Measurements from ENCODE around the gene LRRC45.

DNA sequence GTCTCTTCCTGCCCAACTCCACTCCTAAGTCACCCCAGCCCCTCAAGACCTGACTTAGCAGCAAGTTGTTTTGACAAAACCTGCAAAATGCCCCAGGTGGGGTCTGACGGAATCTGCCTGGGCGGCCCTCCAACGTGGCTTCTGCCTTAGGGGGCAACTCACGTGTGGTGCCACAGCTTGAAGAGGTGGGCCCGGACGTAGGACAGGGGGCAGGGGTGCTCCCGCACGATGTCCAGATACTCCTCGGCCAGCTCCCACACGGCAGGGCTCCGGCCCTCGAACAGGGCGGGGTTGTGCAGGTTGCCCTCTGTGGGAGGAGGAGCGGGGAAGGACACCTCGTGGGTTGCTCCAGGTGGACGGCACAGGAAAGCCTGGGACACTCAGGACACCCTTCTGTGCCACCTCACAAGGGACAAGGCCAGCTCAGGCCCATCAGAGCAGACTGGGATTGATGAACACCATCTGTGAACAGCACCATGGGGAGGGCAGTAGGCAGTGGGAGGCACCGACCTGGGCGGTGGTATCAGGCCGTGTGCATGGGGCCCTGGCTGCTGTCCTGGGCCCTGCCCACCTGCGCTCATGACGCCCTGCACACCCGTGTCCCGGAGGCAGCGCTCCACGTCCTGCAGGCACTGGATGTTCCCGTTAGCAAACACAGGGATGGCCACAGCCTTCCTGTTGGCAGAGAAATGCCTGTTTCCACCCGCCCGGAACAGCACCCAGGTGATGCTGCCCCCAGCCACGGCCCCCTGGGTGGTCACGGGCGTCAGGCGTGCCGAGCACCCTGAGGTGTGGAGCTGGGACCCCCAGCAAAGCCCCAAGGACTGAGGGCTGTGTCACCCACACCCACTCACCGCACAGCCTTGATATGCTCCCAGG, 38.2 kb downstream of the LRRC45 start:
- TF ChIP-seq, protein P1, sequence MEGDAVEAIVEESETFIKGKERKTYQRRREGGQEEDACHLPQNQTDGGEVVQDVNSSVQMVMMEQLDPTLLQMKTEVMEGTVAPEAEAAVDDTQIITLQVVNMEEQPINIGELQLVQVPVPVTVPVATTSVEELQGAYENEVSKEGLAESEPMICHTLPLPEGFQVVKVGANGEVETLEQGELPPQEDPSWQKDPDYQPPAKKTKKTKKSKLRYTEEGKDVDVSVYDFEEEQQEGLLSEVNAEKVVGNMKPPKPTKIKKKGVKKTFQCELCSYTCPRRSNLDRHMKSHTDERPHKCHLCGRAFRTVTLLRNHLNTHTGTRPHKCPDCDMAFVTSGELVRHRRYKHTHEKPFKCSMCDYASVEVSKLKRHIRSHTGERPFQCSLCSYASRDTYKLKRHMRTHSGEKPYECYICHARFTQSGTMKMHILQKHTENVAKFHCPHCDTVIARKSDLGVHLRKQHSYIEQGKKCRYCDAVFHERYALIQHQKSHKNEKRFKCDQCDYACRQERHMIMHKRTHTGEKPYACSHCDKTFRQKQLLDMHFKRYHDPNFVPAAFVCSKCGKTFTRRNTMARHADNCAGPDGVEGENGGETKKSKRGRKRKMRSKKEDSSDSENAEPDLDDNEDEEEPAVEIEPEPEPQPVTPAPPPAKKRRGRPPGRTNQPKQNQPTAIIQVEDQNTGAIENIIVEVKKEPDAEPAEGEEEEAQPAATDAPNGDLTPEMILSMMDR (tag by site-specific recombination; IDR thresholded peaks at IDR 0.05): no peak
- no peak for TF ChIP-seq ZNF266 (tag by site-specific recombination; IDR thresholded peaks at IDR 0.05; ENCODE audit: low read depth)
- TF ChIP-seq, protein P2, sequence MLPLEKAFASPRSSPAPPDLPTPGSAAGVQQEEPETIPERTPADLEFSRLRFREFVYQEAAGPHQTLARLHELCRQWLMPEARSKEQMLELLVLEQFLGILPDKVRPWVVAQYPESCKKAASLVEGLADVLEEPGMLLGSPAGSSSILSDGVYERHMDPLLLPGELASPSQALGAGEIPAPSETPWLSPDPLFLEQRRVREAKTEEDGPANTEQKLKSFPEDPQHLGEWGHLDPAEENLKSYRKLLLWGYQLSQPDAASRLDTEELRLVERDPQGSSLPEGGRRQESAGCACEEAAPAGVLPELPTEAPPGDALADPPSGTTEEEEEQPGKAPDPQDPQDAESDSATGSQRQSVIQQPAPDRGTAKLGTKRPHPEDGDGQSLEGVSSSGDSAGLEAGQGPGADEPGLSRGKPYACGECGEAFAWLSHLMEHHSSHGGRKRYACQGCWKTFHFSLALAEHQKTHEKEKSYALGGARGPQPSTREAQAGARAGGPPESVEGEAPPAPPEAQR (tag by site-specific recombination; IDR thresholded peaks at IDR 0.05): no peak
- no peak for TF ChIP-seq ZNF23 (tag by site-specific recombination; IDR thresholded peaks at IDR 0.05; ENCODE audit: borderline replicate concordance)
- TF ChIP-seq, protein P3, sequence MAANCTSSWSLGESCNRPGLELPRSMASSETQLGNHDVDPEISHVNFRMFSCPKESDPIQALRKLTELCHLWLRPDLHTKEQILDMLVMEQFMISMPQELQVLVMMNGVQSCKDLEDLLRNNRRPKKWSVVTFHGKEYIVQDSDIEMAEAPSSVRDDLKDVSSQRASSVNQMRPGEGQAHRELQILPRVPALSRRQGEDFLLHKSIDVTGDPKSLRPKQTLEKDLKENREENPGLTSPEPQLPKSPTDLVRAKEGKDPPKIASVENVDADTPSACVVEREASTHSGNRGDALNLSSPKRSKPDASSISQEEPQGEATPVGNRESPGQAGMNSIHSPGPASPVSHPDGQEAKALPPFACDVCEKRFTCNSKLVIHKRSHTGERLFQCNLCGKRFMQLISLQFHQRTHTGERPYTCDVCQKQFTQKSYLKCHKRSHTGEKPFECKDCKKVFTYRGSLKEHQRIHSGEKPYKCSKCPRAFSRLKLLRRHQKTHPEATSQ (tag by site-specific recombination; IDR thresholded peaks at IDR 0.05): no peak
- no peak for TF ChIP-seq ZNF174 (tag by site-specific recombination; IDR thresholded peaks at IDR 0.05)
- no peak for TF ChIP-seq ZBTB21 (tag by site-specific recombination; IDR thresholded peaks at IDR 0.05)
- no peak for TF ChIP-seq ZNF175 (tag by site-specific recombination; IDR thresholded peaks at IDR 0.05)
- no peak for TF ChIP-seq ZNF664 (tag by site-specific recombination; IDR thresholded peaks at IDR 0.05)
- TF ChIP-seq HOXA7 (CRISPR knock-in tag; IDR thresholded peaks at IDR 0.05; ENCODE audit: borderline replicate concordance): no peak

All from HEK293 (cell line).